ENCODE data around the gene CHSY1.

CHSY1 gene

GRCh38 chr15:101244889-101245668 is 6.8 kb downstream of the CHSY1 start:
- Histone ChIP-seq H3K4me3 (ENCODE audit: insufficient read depth in 1 of 2, low read depth in 1 of 2, low read length in 2 of 2) (no peak overlapping the region), H3K4me1 (ENCODE audit: control insufficient read depth, insufficient read depth, low read depth, low read length) (peaks cover 18% of the 10 kb centered on the region), H3K9ac (ENCODE audit: low read length) (peak overlapping the region; percentile 3), H2BK15ac (ENCODE audit: low read depth, poor library complexity, severe bottlenecking) (no peak overlapping the region), H3K14ac (ENCODE audit: low read length in 2 of 2) (peak overlapping the region in 1 of 2 experiments; percentile 6), H3K27me3 (ENCODE audit: control insufficient read depth in 1 of 2, insufficient read depth in 1 of 2, low read length in 2 of 2) (no peaks in the 10 kb centered on the region), H2AK5ac (ENCODE audit: low read length, severe bottlenecking) (no peak overlapping the region), H4K8ac (ENCODE audit: low read length) (no peak overlapping the region), H2BK5ac (ENCODE audit: low read depth, low read length, poor library complexity, severe bottlenecking) (no peak overlapping the region), H2BK12ac (ENCODE audit: low read length in 2 of 2) (no peak overlapping the region), H3K27ac (ENCODE audit: low read length, poor library complexity, severe bottlenecking) (no peak overlapping the region), H3K23ac (ENCODE audit: low read length in 2 of 2) (peak overlapping the region in 1 of 2 experiments; percentile 60), H4K91ac (ENCODE audit: low read length) (no peak overlapping the region), H3K18ac (ENCODE audit: low read depth in 1 of 2, low read length in 2 of 2) (peak overlapping the region in 1 of 2 experiments; percentile 28), H2BK120ac (ENCODE audit: low read depth, low read length) (no peak overlapping the region), H3K79me1 (replicated peaks; ENCODE audit: low read length, poor library complexity, severe bottlenecking) (no peaks in the 10 kb centered on the region), H3K36me3 (ENCODE audit: control insufficient read depth in 1 of 2, insufficient read depth in 2 of 2, low read depth in 1 of 2, low read length in 2 of 2) (peaks cover 28 to 29% of the 10 kb centered on the region in 2 experiments), H2AFZ (ENCODE audit: low read depth, low read length) (no peak overlapping the region), H3K4ac (ENCODE audit: low read depth in 1 of 2, low read length in 2 of 2) (no peak overlapping the region), H3K9me3 (ENCODE audit: control insufficient read depth, low read length) (no peaks in the 10 kb centered on the region), H3K4me2 (ENCODE audit: low read length, poor library complexity, severe bottlenecking) (no peak overlapping the region)
- DNase-seq: no peak
- 97% methylated on average over 13 of the region's 14 CpGs for WGBS

- H4K8ac ChIP-seq (ENCODE audit: low read length): peak overlapping the region; percentile 55
- H3K79me1 ChIP-seq (replicated peaks; ENCODE audit: low read length, poor library complexity, severe bottlenecking): no peaks in the 10 kb centered on the region
- no peak overlapping the region for H2BK15ac ChIP-seq (ENCODE audit: low read depth, poor library complexity, severe bottlenecking)
- H3K4ac ChIP-seq (ENCODE audit: low read depth in 1 of 2, low read length in 2 of 2): no peak overlapping the region
- peaks cover 18% of the 10 kb centered on the region for H3K4me1 ChIP-seq (ENCODE audit: control insufficient read depth, insufficient read depth, low read depth, low read length)
- no peak overlapping the region for H2BK5ac ChIP-seq (ENCODE audit: low read depth, low read length, poor library complexity, severe bottlenecking)
- H2BK120ac ChIP-seq (ENCODE audit: low read depth, low read length): no peak overlapping the region
- H3K4me2 ChIP-seq (ENCODE audit: low read length, poor library complexity, severe bottlenecking): no peak overlapping the region
- DNase-seq: no peak
- H3K36me3 ChIP-seq (ENCODE audit: control insufficient read depth in 1 of 2, insufficient read depth in 2 of 2, low read depth in 1 of 2, low read length in 2 of 2): peaks cover 28 to 29% of the 10 kb centered on the region in 2 experiments
- no peak overlapping the region for H2AK5ac ChIP-seq (ENCODE audit: low read length, severe bottlenecking)
- H3K14ac ChIP-seq (ENCODE audit: low read length in 2 of 2): no peak overlapping the region
- H3K18ac ChIP-seq (ENCODE audit: low read depth in 1 of 2, low read length in 2 of 2): no peak overlapping the region
- no peak overlapping the region for H3K27ac ChIP-seq (ENCODE audit: low read length, poor library complexity, severe bottlenecking)
- H4K91ac ChIP-seq (ENCODE audit: low read length): no peak overlapping the region
- peak overlapping the region; percentile 3 for H3K9ac ChIP-seq (ENCODE audit: low read length)
- WGBS: 90% methylated on average over 5 of the region's 7 CpGs
- no peaks in the 10 kb centered on the region for H3K27me3 ChIP-seq (ENCODE audit: control insufficient read depth in 1 of 2, insufficient read depth in 1 of 2, low read length in 2 of 2)
- no peak overlapping the region for H3K4me3 ChIP-seq (ENCODE audit: insufficient read depth in 1 of 2, low read depth in 1 of 2, low read length in 2 of 2)
- no peak overlapping the region for H3K23ac ChIP-seq (ENCODE audit: low read length in 2 of 2)
- H2BK12ac ChIP-seq (ENCODE audit: low read length in 2 of 2): no peak overlapping the region
- no peak overlapping the region for H2AFZ ChIP-seq (ENCODE audit: low read depth, low read length)
- H3K9me3 ChIP-seq (ENCODE audit: control insufficient read depth, low read length): no peaks in the 10 kb centered on the region
Measured at GRCh38 chr15:101244036-101244781, 7.6 kb downstream of the CHSY1 start.

GRCh38 chr15:101243420-101243819 is 8.4 kb downstream of the CHSY1 start:
- H3K18ac ChIP-seq (ENCODE audit: low read depth in 1 of 2, low read length in 2 of 2): no peak overlapping the region
- peaks cover 19% of the 10 kb centered on the region for H3K4me1 ChIP-seq (ENCODE audit: control insufficient read depth, insufficient read depth, low read depth, low read length)
- H2BK15ac ChIP-seq (ENCODE audit: low read depth, poor library complexity, severe bottlenecking): no peak overlapping the region
- H2BK120ac ChIP-seq (ENCODE audit: low read depth, low read length): no peak overlapping the region
- no peak overlapping the region for H3K4ac ChIP-seq (ENCODE audit: low read depth in 1 of 2, low read length in 2 of 2)
- H4K91ac ChIP-seq (ENCODE audit: low read length): no peak overlapping the region
- no peaks in the 10 kb centered on the region for H3K9me3 ChIP-seq (ENCODE audit: control insufficient read depth, low read length)
- H3K27ac ChIP-seq (ENCODE audit: low read length, poor library complexity, severe bottlenecking): no peak overlapping the region
- no peak overlapping the region for H2BK12ac ChIP-seq (ENCODE audit: low read length in 2 of 2)
- no peak overlapping the region for H4K8ac ChIP-seq (ENCODE audit: low read length)
- no peak overlapping the region for H2AFZ ChIP-seq (ENCODE audit: low read depth, low read length)
- no peaks in the 10 kb centered on the region for H3K27me3 ChIP-seq (ENCODE audit: control insufficient read depth in 1 of 2, insufficient read depth in 1 of 2, low read length in 2 of 2)
- H3K9ac ChIP-seq (ENCODE audit: low read length): no peak overlapping the region
- 98% methylated on average over 9 of the region's 9 CpGs for WGBS
- peaks cover 28 to 32% of the 10 kb centered on the region in 2 experiments for H3K36me3 ChIP-seq (ENCODE audit: control insufficient read depth in 1 of 2, insufficient read depth in 2 of 2, low read depth in 1 of 2, low read length in 2 of 2)
- no peak overlapping the region for H3K4me2 ChIP-seq (ENCODE audit: low read length, poor library complexity, severe bottlenecking)
- no peak overlapping the region for H2BK5ac ChIP-seq (ENCODE audit: low read depth, low read length, poor library complexity, severe bottlenecking)
- H3K79me1 ChIP-seq (replicated peaks; ENCODE audit: low read length, poor library complexity, severe bottlenecking): no peaks in the 10 kb centered on the region
- H3K14ac ChIP-seq (ENCODE audit: low read length in 2 of 2): no peak overlapping the region
- no peak overlapping the region for H3K23ac ChIP-seq (ENCODE audit: low read length in 2 of 2)
- no peak overlapping the region for H3K4me3 ChIP-seq (ENCODE audit: insufficient read depth in 1 of 2, low read depth in 1 of 2, low read length in 2 of 2)
- no peak overlapping the region for H2AK5ac ChIP-seq (ENCODE audit: low read length, severe bottlenecking)
- no peak for DNase-seq

- H3K9ac ChIP-seq (ENCODE audit: low read length): no peak overlapping the region
- H2BK120ac ChIP-seq (ENCODE audit: low read depth, low read length): no peak overlapping the region
- H2BK15ac ChIP-seq (ENCODE audit: low read depth, poor library complexity, severe bottlenecking): no peak overlapping the region
- H3K14ac ChIP-seq (ENCODE audit: low read length in 2 of 2): no peak overlapping the region
- H3K4me2 ChIP-seq (ENCODE audit: low read length, poor library complexity, severe bottlenecking): no peak overlapping the region
- H3K4me3 ChIP-seq (ENCODE audit: insufficient read depth in 1 of 2, low read depth in 1 of 2, low read length in 2 of 2): no peak overlapping the region
- H3K4me1 ChIP-seq (ENCODE audit: control insufficient read depth, insufficient read depth, low read depth, low read length): peaks cover 19% of the 10 kb centered on the region
- H2BK12ac ChIP-seq (ENCODE audit: low read length in 2 of 2): no peak overlapping the region
- no peak overlapping the region for H3K4ac ChIP-seq (ENCODE audit: low read depth in 1 of 2, low read length in 2 of 2)
- H3K18ac ChIP-seq (ENCODE audit: low read depth in 1 of 2, low read length in 2 of 2): no peak overlapping the region
- H4K8ac ChIP-seq (ENCODE audit: low read length): no peak overlapping the region
- WGBS: 91% methylated on average over 6 of the region's 6 CpGs
- H2AFZ ChIP-seq (ENCODE audit: low read depth, low read length): no peak overlapping the region
- no peak overlapping the region for H2BK5ac ChIP-seq (ENCODE audit: low read depth, low read length, poor library complexity, severe bottlenecking)
- no peak overlapping the region for H3K27ac ChIP-seq (ENCODE audit: low read length, poor library complexity, severe bottlenecking)
- H3K27me3 ChIP-seq (ENCODE audit: control insufficient read depth in 1 of 2, insufficient read depth in 1 of 2, low read length in 2 of 2): no peaks in the 10 kb centered on the region
- no peak for DNase-seq
- H3K23ac ChIP-seq (ENCODE audit: low read length in 2 of 2): no peak overlapping the region
- H3K9me3 ChIP-seq (ENCODE audit: control insufficient read depth, low read length): no peaks in the 10 kb centered on the region
- H3K36me3 ChIP-seq (ENCODE audit: control insufficient read depth in 1 of 2, insufficient read depth in 2 of 2, low read depth in 1 of 2, low read length in 2 of 2): peaks cover 25 to 28% of the 10 kb centered on the region in 2 experiments
- no peaks in the 10 kb centered on the region for H3K79me1 ChIP-seq (replicated peaks; ENCODE audit: low read length, poor library complexity, severe bottlenecking)
- H4K91ac ChIP-seq (ENCODE audit: low read length): no peak overlapping the region
- no peak overlapping the region for H2AK5ac ChIP-seq (ENCODE audit: low read length, severe bottlenecking)
Measured at GRCh38 chr15:101242999-101243336, 8.9 kb downstream of the CHSY1 start.
